ENCODE measurements around the gene HSPA5.

The HSPA5 gene

GRCh38 chr9:125189361-125190289 is 51.5 kb downstream of the HSPA5 start, which contains the start of gene PPP6C:
PPP6C (minus strand) TSS chr9:125189803; CDS start chr9:125189718, 85 bp downstream.
- DNase-seq: peak; percentile 95

GRCh38 chr9:125189011-125189360 is 52.2 kb downstream of the HSPA5 start:
- DNase-seq: no peak

Measured in activated CD4-positive, alpha-beta T cell treated with anti-CD3 and anti-CD28 coated beads for 1 hour (primary cell).